Neural progenitor cell (in vitro differentiated cells): ENCODE measurements around the gene ANKMY1. TPM values are rescaled to one million over a fixed set of nuclear protein-coding genes. Genes with fewer than 3 reads are reported as not detected.
"Not testable (repeated sequence)": the region's sequence is repeated elsewhere in the genome, so short reads cannot be mapped to it uniquely, and the experiment has no call there.

Experiments used
- DNase-seq: peaks from one replicate; pipeline ENCODE4 v3.0.0-alpha.2; 2016; ENCODE audit warnings: low spot score
- H2AFZ ChIP-seq: fragments of 200-600 bp; sonication (generic); replicated peaks from 2 replicates; pipeline ENCODE4 v1.6.1; 2016; ENCODE audit warnings: antibody characterized with exemption
- H3F3A ChIP-seq: fragments of 200-600 bp; sonication (generic); 2 replicates; pipeline ENCODE4 v1.6.1; 2016; ENCODE audit warnings: antibody characterized with exemption, low read depth
- H3K27ac ChIP-seq: fragments of 200-600 bp; sonication (generic); 2 replicates; pipeline ENCODE4 v1.5.1; 2016; ENCODE audit warnings: mild to moderate bottlenecking
- H3K27me3 ChIP-seq: fragments of 200-600 bp; sonication (generic); 2 replicates; pipeline ENCODE4 v1.6.1; 2016; ENCODE audit warnings: mild to moderate bottlenecking, moderate library complexity
- H3K36me3 ChIP-seq: fragments of 200-600 bp; sonication (generic); 2 replicates; pipeline ENCODE4 v1.5.1; 2016
- H3K4me1 ChIP-seq: fragments of 200-600 bp; sonication (generic); 2 replicates; pipeline ENCODE4 v1.6.1; 2016; ENCODE audit warnings: mixed run types
- H3K4me2 ChIP-seq: fragments of 200-600 bp; sonication (generic); 2 replicates; pipeline ENCODE4 v1.6.1; 2016
- H3K4me3 ChIP-seq: fragments of 200-600 bp; sonication (generic); 2 replicates; pipeline ENCODE4 v1.5.1; 2016
- H3K79me2 ChIP-seq: fragments of 200-600 bp; sonication (generic); 2 replicates; pipeline ENCODE4 v1.6.1; 2016; ENCODE audit warnings: low read depth
- H3K9ac ChIP-seq: fragments of 200-600 bp; sonication (generic); 2 replicates; pipeline ENCODE4 v1.6.1; 2016
- H3K9me3 ChIP-seq: fragments of 200-600 bp; sonication (generic); 2 replicates; pipeline ENCODE4 v1.5.1; 2016; ENCODE audit warnings: low read depth
- H4K20me1 ChIP-seq: fragments of 200-600 bp; sonication (generic); 2 replicates; pipeline ENCODE4 v1.6.1; 2016; ENCODE audit warnings: low read depth
- H3K27ac Mint-ChIP-seq: 3 replicates; pipeline ENCODE4 v1.8.0; 2021; ENCODE audit warnings: mixed read lengths
- H3K27me3 Mint-ChIP-seq: 2 replicates; pipeline ENCODE4 v1.8.0; 2022; ENCODE audit warnings: low read depth, mild to moderate bottlenecking, inconsistent platforms, moderate library complexity, mixed read lengths; ENCODE audit not compliant: insufficient read depth
- H3K36me3 Mint-ChIP-seq: 3 replicates; pipeline ENCODE4 v1.8.0; 2021; ENCODE audit warnings: mixed read lengths
- H3K4me1 Mint-ChIP-seq: 3 replicates; pipeline ENCODE4 v1.8.0; 2021; ENCODE audit warnings: mixed read lengths
- H3K4me3 Mint-ChIP-seq: 3 replicates; pipeline ENCODE4 v1.8.0; 2021; ENCODE audit warnings: mild to moderate bottlenecking, moderate library complexity, mixed read lengths
- H3K9me3 Mint-ChIP-seq: 3 replicates; pipeline ENCODE4 v1.8.0; 2020; ENCODE audit warnings: mixed read lengths
- CTCF ChIP-seq: fragments of 200-600 bp; sonication (generic); IDR thresholded peaks from 2 replicates; pipeline ENCODE4 v1.5.1; 2017; ENCODE audit warnings: antibody characterized with exemption, mild to moderate bottlenecking
- EZH2 ChIP-seq: fragments of 200-600 bp; sonication (generic); IDR thresholded peaks from 2 replicates; pipeline ENCODE4 v1.6.1; 2017; ENCODE audit warnings: antibody characterized with exemption, mild to moderate bottlenecking, moderate library complexity
- EZH2phosphoT487 ChIP-seq: fragments of 200-600 bp; sonication (generic); IDR thresholded peaks from 2 replicates; pipeline ENCODE4 v1.6.1; 2017; ENCODE audit warnings: antibody characterized with exemption
- total RNA-seq: library from RNA; depleted of rRNA; stranded (reverse); fragments of >200 nt; gene quantifications from 2 replicates; pipeline ENCODE4 v1.2.3, GENCODE V29; 2015; ENCODE audit warnings: low replicate concordance

The ANKMY1 gene
- total RNA-seq, 1 donor from 2014 or later, result 4.2 TPM

DNA sequence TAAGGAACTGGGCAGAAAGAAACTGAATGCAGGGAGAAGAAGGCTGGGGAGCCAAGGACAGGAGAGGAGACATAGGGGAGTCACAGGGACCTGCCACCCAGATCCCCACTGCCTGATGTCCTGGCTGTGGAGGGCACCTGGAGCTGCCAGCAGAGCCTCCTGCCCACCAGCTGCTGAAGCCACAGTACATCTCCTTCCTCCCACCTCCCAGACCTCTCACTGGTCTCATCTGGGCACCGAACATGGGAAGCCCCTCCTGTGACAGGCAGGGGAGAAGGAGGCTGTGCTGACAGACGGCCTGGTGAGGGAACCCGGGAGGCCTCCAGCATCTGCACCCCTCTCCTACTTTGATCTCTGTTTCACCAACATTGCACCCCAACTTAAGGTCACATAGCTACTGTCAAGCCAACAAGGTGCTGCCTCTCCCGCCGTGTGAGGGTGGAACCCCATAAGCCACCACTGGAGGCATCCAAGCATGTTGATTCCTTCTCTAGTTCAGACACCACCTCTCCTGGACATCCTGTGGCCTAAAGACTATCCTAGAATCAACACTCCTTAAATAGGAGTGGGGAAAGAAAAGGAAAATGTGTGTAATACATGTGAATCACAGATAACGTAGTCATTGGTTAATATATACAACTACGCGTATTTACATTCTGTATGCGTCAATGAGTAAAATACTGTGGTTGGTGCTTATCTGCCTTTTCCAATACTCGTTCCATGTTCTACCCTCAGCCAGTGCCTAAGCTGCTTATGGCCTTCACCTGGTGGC lies 7.0 kb upstream of the ANKMY1 start:
- Histone ChIP-seq H3K9ac (no peak overlapping the region), H3K9me3 (no peaks in the 10 kb centered on the region), H3K27ac (no peak overlapping the region), H3K79me2 (peaks cover 2% of the 10 kb centered on the region), H3K27me3 (peaks cover 36% of the 10 kb centered on the region), H3K36me3 (no peaks in the 10 kb centered on the region), H4K20me1 (peaks cover 15% of the 10 kb centered on the region), H2AFZ (no peak overlapping the region), H3K4me2 (no peak overlapping the region), H3K4me3 (no peak overlapping the region), H3K4me1 (peaks cover 11% of the 10 kb centered on the region), H3F3A (peaks cover 16% of the 10 kb centered on the region)
- Mint-ChIP-seq H3K27ac (peak overlapping the region; percentile 90), H3K27me3 (peaks cover 12% of the 10 kb centered on the region), H3K9me3 (no peaks in the 10 kb centered on the region), H3K4me3 (peak overlapping the region; percentile 66), H3K36me3 (no peaks in the 10 kb centered on the region), H3K4me1 (peaks cover 21% of the 10 kb centered on the region)
- no peak for DNase-seq
- TF ChIP-seq CTCF, result no peak
- no peak for TF ChIP-seq EZH2
- TF ChIP-seq EZH2phosphoT487, result no peak

GRCh38 chr2:240563951-240564560 lies 6.3 kb upstream of the ANKMY1 start:
- H3K36me3 ChIP-seq, result no peaks in the 10 kb centered on the region
- H3K4me2 ChIP-seq, result no peak overlapping the region
- Mint-ChIP-seq H3K4me1 (peaks cover 27% of the 10 kb centered on the region), H3K27ac (peak overlapping the region; percentile 90), H3K9me3 (no peaks in the 10 kb centered on the region), H3K36me3 (no peaks in the 10 kb centered on the region), H3K27me3 (peaks cover 12% of the 10 kb centered on the region), H3K4me3 (peak overlapping the region; percentile 66)
- H3K9me3 ChIP-seq, result no peaks in the 10 kb centered on the region
- peaks cover 11% of the 10 kb centered on the region for H3K4me1 ChIP-seq
- peaks cover 36% of the 10 kb centered on the region for H3K27me3 ChIP-seq
- peaks cover 23% of the 10 kb centered on the region for H3F3A ChIP-seq
- H4K20me1 ChIP-seq, result peaks cover 15% of the 10 kb centered on the region
- no peak overlapping the region for H2AFZ ChIP-seq
- H3K9ac ChIP-seq, result no peak overlapping the region
- DNase-seq, result no peak
- H3K4me3 ChIP-seq, result no peak overlapping the region
- H3K79me2 ChIP-seq, result peaks cover 6% of the 10 kb centered on the region
- TF ChIP-seq EZH2phosphoT487 (no peak), CTCF (no peak), EZH2 (no peak)
- H3K27ac ChIP-seq, result no peak overlapping the region

DNA sequence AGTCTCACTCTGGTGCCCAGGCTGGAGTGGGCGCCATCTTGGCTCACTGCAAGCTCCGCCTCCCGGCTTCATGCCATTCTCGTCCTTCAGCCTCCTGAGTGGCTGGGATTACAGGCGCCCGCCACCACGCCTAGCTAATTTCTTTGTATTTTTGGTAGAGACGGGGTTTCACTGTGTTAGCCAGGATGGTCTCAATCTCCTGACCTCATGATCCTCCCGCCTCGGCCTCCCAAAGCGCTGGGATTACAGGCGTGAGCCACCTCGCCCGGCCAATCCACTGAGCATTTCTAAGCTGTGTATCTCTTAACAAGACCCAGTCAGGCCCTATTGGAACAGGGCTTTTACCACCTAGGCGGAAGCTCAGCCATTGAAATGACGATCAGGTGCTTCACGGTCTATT lies 5.4 kb upstream of the ANKMY1 start:
- not testable (repeated sequence) for H3K9me3 ChIP-seq, H3K4me3 Mint-ChIP-seq
- peaks cover 36% of the 10 kb centered on the region for H3K4me1 Mint-ChIP-seq

More for the DNA sequence above, 5.4 kb upstream of the ANKMY1 start:
- H3K79me2 ChIP-seq, H3K9ac ChIP-seq, H3K27ac Mint-ChIP-seq, H3K4me3 ChIP-seq, H3K9me3 Mint-ChIP-seq, H3K36me3 Mint-ChIP-seq, DNase-seq, H3K4me2 ChIP-seq, H3K27ac ChIP-seq, H3K36me3 ChIP-seq, H2AFZ ChIP-seq: not testable (repeated sequence)
- peaks cover 31% of the 10 kb centered on the region for H3F3A ChIP-seq
- peaks cover 12% of the 10 kb centered on the region for H3K27me3 Mint-ChIP-seq
- H3K27me3 ChIP-seq, result peaks cover 38% of the 10 kb centered on the region
- H3K4me1 ChIP-seq, result peaks cover 11% of the 10 kb centered on the region
- peaks cover 22% of the 10 kb centered on the region for H4K20me1 ChIP-seq
